HG02981 (cell line): Measurements from ENCODE around the gene METTL8.
A peak's percentile ranks its signal among the peaks of the same experiment; 100 is the strongest.
"Not testable (repeated sequence)": the region's sequence is repeated elsewhere in the genome, so short reads cannot be mapped to it uniquely, and the experiment has no call there.

ENCODE experiments used
- ATAC-seq: cut with Tn5 transposase; IDR thresholded peaks from one replicate; pipeline ENCODE4 v1.9.1; 2021; ENCODE audit warnings: mild to moderate bottlenecking, moderate library complexity; ENCODE audit not compliant: unreplicated experiment

The METTL8 gene

GRCh38 chr2:171402906-171403580 lies 30.7 kb downstream of the METTL8 start:
- no peak for ATAC-seq

- ATAC-seq = no peak
Measured at GRCh38 chr2:171401947-171402346, 31.8 kb downstream of the METTL8 start.

GRCh38 chr2:171400395-171400794 lies 33.4 kb downstream of the METTL8 start:
- ATAC-seq = no peak

GRCh38 chr2:171399292-171399691 lies 34.5 kb downstream of the METTL8 start:
- no peak for ATAC-seq

DNA sequence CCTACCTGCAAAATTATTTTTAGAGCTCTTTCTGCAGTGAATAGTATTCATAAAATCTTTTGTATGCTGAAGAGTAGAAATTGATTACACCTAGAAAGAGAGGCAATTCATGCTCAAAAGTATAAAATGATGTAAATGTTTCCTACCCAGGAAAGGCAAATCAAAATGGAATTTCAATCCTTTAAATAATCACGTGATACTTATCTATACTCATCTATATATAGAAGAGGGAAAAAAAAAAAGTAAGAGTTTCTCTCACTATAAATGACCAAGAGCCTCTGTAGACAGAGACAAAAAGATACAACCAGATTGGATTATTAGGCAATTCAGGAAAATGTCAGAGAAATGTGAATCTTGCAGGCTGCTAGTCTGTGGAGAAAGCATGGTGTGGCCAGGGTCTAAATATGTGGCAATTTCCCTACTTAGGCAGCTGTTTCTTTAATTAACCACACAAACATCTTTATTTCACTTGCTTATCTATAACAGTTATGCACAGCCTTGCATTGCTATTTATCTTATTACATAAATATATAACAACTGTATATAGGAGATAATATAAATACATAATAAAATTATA lies 39.5 kb downstream of the METTL8 start:
- no peak for ATAC-seq

GRCh38 chr2:171393487-171393886 lies 40.3 kb downstream of the METTL8 start:
- no peak for ATAC-seq

GRCh38 chr2:171391532-171391931 lies 42.3 kb downstream of the METTL8 start:
- ATAC-seq = no peak

DNA sequence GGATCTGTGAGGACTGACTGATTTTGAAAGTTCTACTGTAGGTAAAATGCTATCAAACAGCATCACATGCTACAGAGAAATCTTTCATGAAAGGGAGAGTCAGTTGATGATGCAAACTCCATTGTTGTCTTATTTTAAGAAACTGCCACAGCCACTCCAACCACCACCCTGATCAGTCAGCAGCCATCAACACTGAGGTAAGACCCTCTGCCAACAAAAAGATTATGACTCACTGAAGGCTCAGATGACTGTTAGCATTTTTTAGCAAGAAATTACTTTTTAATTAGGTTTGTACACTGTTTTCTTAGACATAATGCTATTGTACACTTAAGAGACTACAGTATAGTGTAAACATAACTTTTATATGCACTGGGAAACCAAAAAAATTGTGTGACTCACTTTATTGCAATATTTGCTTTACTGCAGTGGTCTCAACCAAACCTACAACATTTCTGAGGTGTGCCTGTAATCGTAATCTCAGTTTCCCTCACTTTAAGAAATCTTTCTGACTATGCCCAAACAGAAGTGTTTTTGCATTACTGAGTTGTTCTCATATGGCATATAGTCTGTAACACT lies 42.8 kb downstream of the METTL8 start:
- ATAC-seq = peak; percentile 41

GRCh38 chr2:171389780-171390179 lies 44.0 kb downstream of the METTL8 start:
- peak; percentile 19 for ATAC-seq

GRCh38 chr2:171389325-171389724 lies 44.5 kb downstream of the METTL8 start:
- peak; percentile 41 for ATAC-seq

GRCh38 chr2:171387052-171387451 lies 46.7 kb downstream of the METTL8 start:
- ATAC-seq = no peak

DNA sequence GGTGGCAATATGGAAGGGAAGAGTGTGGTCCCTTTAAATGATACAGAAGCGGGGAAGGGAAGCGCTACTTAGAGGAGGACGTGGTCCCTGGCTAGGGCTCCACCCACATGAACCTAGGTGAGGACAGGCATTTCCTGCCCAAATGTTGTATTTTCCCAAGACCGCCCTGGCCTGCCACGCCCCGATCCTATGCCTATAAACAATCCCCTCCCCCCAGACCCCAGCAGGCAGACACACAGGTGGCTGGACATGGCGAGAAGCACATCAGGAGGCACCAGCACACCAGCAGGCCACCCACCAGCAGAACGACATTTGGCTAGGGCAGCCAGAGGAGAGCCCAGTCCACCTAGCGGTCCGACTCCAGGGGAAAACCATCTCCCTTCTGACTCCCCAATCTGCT lies 47.2 kb downstream of the METTL8 start:
- no peak for ATAC-seq

DNA sequence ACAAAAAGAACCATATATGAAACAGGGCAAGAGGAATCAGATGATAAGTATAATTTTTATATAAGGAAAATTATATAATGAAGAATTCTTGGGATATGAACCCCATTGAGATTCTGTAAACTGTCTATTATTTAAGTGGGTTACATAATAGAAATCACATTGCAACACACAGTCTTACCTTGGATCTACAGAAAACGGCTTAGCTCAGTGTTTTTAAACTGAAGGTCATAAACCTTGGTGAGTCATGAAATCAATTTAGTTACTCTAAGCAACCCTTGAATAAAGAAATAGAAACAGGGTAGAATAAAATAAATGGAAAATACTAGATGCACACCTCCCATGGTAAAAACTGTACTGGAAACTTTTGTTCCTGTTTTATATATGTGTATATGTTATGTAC lies 50.7 kb downstream of the METTL8 start:
- ATAC-seq = no peak

- ATAC-seq = not testable (repeated sequence)
Measured at GRCh38 chr2:171382175-171382574, 51.6 kb downstream of the METTL8 start.

DNA sequence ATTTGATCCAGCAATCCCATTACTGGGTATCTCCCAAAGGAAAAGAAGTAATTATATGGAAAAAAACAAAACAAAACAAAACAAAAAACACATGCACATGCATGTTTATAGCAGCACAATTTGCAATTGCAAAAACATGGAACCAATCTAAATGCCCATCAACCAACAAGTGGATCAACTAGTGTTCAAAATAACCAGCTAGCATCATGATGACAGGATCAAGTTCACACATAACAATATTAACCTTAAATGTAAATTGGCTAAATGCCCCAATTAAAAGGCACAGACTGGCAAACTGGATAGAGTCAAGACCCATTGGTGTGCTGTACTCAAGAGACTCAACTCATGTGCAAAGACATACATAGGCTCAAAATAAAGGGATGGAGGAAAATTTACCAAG lies 55.9 kb downstream of the METTL8 start:
- ATAC-seq = not testable (repeated sequence)

DNA sequence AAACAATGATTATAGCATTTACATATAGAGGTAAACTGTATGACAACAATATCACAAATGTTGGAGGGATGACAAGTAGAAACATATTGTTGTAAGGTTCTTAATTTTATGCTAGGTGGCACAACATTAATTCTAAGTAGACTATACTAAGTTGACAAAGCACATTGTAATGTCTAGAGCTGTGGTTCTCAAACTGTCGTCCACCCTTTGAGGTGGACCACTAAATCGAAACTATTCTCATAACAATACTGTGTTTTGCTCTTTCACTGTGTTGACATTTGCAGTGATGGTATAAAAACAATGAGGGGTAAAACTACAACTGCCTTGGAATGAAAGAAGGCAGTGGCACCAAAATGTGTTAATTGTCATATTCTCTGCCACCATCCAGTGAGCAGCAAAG lies 66.1 kb downstream of the METTL8 start:
- ATAC-seq = no peak

GRCh38 chr2:171365778-171366177 lies 68.0 kb downstream of the METTL8 start:
- no peak for ATAC-seq

DNA sequence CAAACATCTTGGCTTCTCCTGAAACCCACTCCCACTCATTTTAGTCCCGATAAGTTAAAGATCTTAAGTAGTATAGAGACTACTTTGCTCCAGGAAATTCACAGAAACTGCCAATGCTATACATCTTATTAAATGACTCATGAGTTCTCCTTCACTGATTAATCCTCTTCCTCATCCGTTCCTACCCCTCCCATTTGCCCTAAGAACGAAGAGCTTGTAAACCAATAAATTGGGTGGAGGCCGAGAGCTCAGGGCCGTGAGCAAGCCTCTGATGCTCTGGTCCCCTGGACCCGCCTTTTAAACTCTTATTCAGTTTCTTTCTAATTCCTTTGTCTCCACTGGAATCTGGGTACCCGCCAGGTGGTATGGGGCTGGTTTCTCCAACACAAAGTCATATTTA lies 68.6 kb downstream of the METTL8 start:
- ATAC-seq = no peak

DNA sequence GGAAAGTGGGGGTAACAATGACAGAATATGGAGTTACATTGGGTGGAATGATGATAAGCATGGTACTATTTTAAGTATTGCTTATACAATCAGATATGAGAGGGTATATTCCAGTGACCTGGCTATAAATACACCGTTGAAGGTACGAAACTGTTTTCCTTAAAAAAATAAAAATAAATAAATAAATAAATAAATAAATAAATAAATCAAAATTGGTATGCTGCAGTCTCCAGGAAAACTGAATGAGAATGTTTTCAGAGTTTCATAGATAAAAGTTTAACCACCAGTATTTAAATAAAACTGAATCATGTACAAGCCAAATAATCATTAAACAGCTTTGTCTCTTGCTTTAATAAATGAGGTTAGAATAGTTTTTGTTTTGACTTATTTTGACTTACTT lies 71.4 kb downstream of the METTL8 start:
- ATAC-seq = no peak

GRCh38 chr2:171360905-171361304 lies 72.9 kb downstream of the METTL8 start:
- ATAC-seq = no peak

GRCh38 chr2:171353746-171354145 lies 80.0 kb downstream of the METTL8 start:
- not testable (repeated sequence) for ATAC-seq

- no peak for ATAC-seq
Measured at GRCh38 chr2:171348056-171348455, 85.7 kb downstream of the METTL8 start.
